GM19452 (cell line): Measurements from ENCODE around the gene GTSE1.
"Not testable (repeated sequence)": the region's sequence is repeated elsewhere in the genome, so short reads cannot be mapped to it uniquely, and the experiment has no call there.

Source experiments
- ATAC-seq: cut with Tn5 transposase; IDR thresholded peaks from one replicate; pipeline ENCODE4 v1.9.1; 2021; ENCODE audit not compliant: unreplicated experiment

The GTSE1 gene

GRCh38 chr22:46296257-46297150 is at the start of gene GTSE1:
Gene GTSE1, plus strand, starts transcription at chr22:46296870. Its CDS starts 531 bp downstream, at chr22:46297401.
- peak; percentile 85 for ATAC-seq

- ATAC-seq, result no peak
Measured at GRCh38 chr22:46247443-46247975, 49.2 kb upstream of the GTSE1 start.

- ATAC-seq, result peak; percentile 87
Measured at GRCh38 chr22:46250035-46250782, 46.5 kb upstream of the GTSE1 start, which contains the start of gene CDPF1. Gene CDPF1, minus strand, starts transcription at chr22:46250293. Its CDS starts 2,009 bp downstream, at chr22:46248284.

GRCh38 chr22:46250783-46251125 is 45.9 kb upstream of the GTSE1 start:
- no peak for ATAC-seq

- no peak for ATAC-seq
Measured at GRCh38 chr22:46251266-46251665, 45.4 kb upstream of the GTSE1 start.

- ATAC-seq, result no peak
Measured at GRCh38 chr22:46251816-46252380, 44.8 kb upstream of the GTSE1 start.

- ATAC-seq, result no peak
Measured at GRCh38 chr22:46256358-46256958, 40.2 kb upstream of the GTSE1 start.

GRCh38 chr22:46259374-46259773 is 37.3 kb upstream of the GTSE1 start:
- no peak for ATAC-seq

- no peak for ATAC-seq
Measured at GRCh38 chr22:46260038-46260437, 36.6 kb upstream of the GTSE1 start.

- no peak for ATAC-seq
Measured at GRCh38 chr22:46262449-46263215, 34.0 kb upstream of the GTSE1 start.

- no peak for ATAC-seq
Measured at GRCh38 chr22:46263216-46263590, 33.5 kb upstream of the GTSE1 start, which contains the start of gene PKDREJ. Gene PKDREJ, minus strand, starts transcription at chr22:46263343. Its CDS starts 21 bp downstream, at chr22:46263322.

GRCh38 chr22:46264520-46264919 is 32.1 kb upstream of the GTSE1 start:
- not testable (repeated sequence) for ATAC-seq

GRCh38 chr22:46265627-46266026 is 31.0 kb upstream of the GTSE1 start:
- not testable (repeated sequence) for ATAC-seq

GRCh38 chr22:46267431-46268279 is 29.0 kb upstream of the GTSE1 start, which contains the start of gene TTC38:
Gene TTC38, plus strand, starts transcription at chr22:46268008. Its CDS starts 32 bp downstream, at chr22:46268040.
- ATAC-seq, result peak; percentile 69

GRCh38 chr22:46269564-46269963 is 27.1 kb upstream of the GTSE1 start:
- ATAC-seq, result no peak

- ATAC-seq, result no peak
Measured at GRCh38 chr22:46272196-46272595, 24.5 kb upstream of the GTSE1 start.

- ATAC-seq, result no peak
Measured at GRCh38 chr22:46272762-46273431, 23.8 kb upstream of the GTSE1 start.

- ATAC-seq, result no peak
Measured at GRCh38 chr22:46273432-46274148, 23.1 kb upstream of the GTSE1 start.
